NCI-H345 treated with DMSO at 0.1 percent for 48 hours (cell line): ENCODE data around the gene ZNF600.
A peak's percentile ranks its signal among the peaks of the same experiment; 100 is the strongest.
"Not testable (repeated sequence)": the region's sequence is repeated elsewhere in the genome, so short reads cannot be mapped to it uniquely, and the experiment has no call there.

Experiments used
- DNase-seq: peaks from one replicate; lab custom pipeline; 2025; ENCODE audit not compliant: unreplicated experiment; lab: John Stamatoyannopoulos, UW

The ZNF600 gene

GRCh38 chr19:52742516-52742915, 44.1 kb downstream of the ZNF600 start:
- no peak for DNase-seq

- no peak for DNase-seq
Observed at GRCh38 chr19:52741951-52742485, 44.6 kb downstream of the ZNF600 start.

GRCh38 chr19:52741371-52741770, 45.2 kb downstream of the ZNF600 start:
- not testable (repeated sequence) for DNase-seq

GRCh38 chr19:52739576-52739975, 47.0 kb downstream of the ZNF600 start:
- DNase-seq, result no peak

GRCh38 chr19:52735734-52736133, 50.9 kb downstream of the ZNF600 start:
- no peak for DNase-seq

- peak; percentile 67 for DNase-seq
Observed at GRCh38 chr19:52734893-52735661, 51.5 kb downstream of the ZNF600 start, which contains the start of gene ZNF611. ZNF611 (minus strand) TSS chr19:52735044; CDS start chr19:52715894, 19,150 bp downstream.

- DNase-seq, result no peak
Observed at GRCh38 chr19:52734331-52734892, 52.2 kb downstream of the ZNF600 start.

- DNase-seq, result not testable (repeated sequence)
Observed at GRCh38 chr19:52726051-52726450, 60.5 kb downstream of the ZNF600 start.

GRCh38 chr19:52725528-52725961, 61.0 kb downstream of the ZNF600 start:
- no peak for DNase-seq

GRCh38 chr19:52724701-52725514, 61.7 kb downstream of the ZNF600 start:
- no peak for DNase-seq

GRCh38 chr19:52723907-52724598, 62.5 kb downstream of the ZNF600 start:
- DNase-seq, result not testable (repeated sequence)

- no peak for DNase-seq
Observed at GRCh38 chr19:52722062-52723003, 64.3 kb downstream of the ZNF600 start.

GRCh38 chr19:52720541-52720940, 66.0 kb downstream of the ZNF600 start:
- not testable (repeated sequence) for DNase-seq

- no peak for DNase-seq
Observed at GRCh38 chr19:52716522-52716921, 70.1 kb downstream of the ZNF600 start.

- not testable (repeated sequence) for DNase-seq
Observed at GRCh38 chr19:52715902-52716301, 70.7 kb downstream of the ZNF600 start.

GRCh38 chr19:52715330-52715729, 71.3 kb downstream of the ZNF600 start:
- DNase-seq, result not testable (repeated sequence)
